Body of pancreas (tissue), 4 donors: Measurements from ENCODE around the gene TOP3A.

Experiments used
- CTCF ChIP-seq, 7 experiments: fragments of 450-650 bp in 4 of 7; fragments of 200-600 bp in 3 of 7; sonication (generic) in 3 of 7; IDR thresholded peaks; one replicate each; pipeline ENCODE4 v1.5.1; 2016 to 2019; ENCODE audit warnings: antibody characterized with exemption in 7 of 7
- POLR2A ChIP-seq, 3 donors: fragments of 450-650 bp; IDR thresholded peaks; one replicate each; pipeline ENCODE4 v1.6.1; 2016; ENCODE audit warnings: antibody characterized with exemption in 3 of 3, mild to moderate bottlenecking in 2 of 3

- TF ChIP-seq CTCF (IDR thresholded peaks at IDR 0.05) = no peak
- peak in 2 of 3 donors; percentile 12 to 40 for TF ChIP-seq POLR2A (IDR thresholded peaks at IDR 0.05)
These were observed 57.4 kb downstream of the TOP3A start for GRCh38 chr17:18257268-18257981.
